ENCODE measurements around the gene TREML1. TPM values are rescaled to one million over a fixed set of nuclear protein-coding genes. Genes with fewer than 3 reads are reported as not detected.

Gene TREML1
- total and polyA plus RNA-seq, 9 of the 15 experiments (the other 6 are each of a cell fraction or from before 2014, with no cell fraction given): not detected

GRCh38 chr6:41103847-41104246, 50.3 kb downstream of the TREML1 start:
- in situ Hi-C loops (cut with MboI) (no loop called here), intact Hi-C loops (cut with micrococcal nuclease) (no loop called here)
- Histone ChIP-seq H3K4me3 (no peak overlapping the region), H3K27ac (ENCODE audit: extremely low read depth, low read depth, low read length) (no peak overlapping the region), H3K9me3 (replicated peaks; ENCODE audit: control insufficient read depth, insufficient read depth, low read depth, low read length) (no peaks in the 10 kb centered on the region), H3K36me3 (ENCODE audit: control insufficient read depth, insufficient read depth, low read length) (peaks cover 16% of the 10 kb centered on the region; the same call in 2 of the 3 replicates), H3K27me3 (ENCODE audit: control insufficient read depth in 2 of 2, insufficient read depth in 2 of 2, low read length in 2 of 2) (peaks cover 7% of the 10 kb centered on the region in 2 experiments; a peak in 3 of 5 replicates), H3K4me2 (ENCODE audit: insufficient read depth, low read length) (no peak overlapping the region), H2AFZ (ENCODE audit: low read depth, low read length) (no peak overlapping the region), H3K79me2 (ENCODE audit: control insufficient read depth, insufficient read depth, low read length) (no peaks in the 10 kb centered on the region), H3K9ac (ENCODE audit: insufficient read depth in 1 of 2, low read depth in 2 of 2, low read length in 2 of 2) (no peak overlapping the region), H4K20me1 (replicated peaks; ENCODE audit: control insufficient read depth, insufficient read depth, low read length) (no peaks in the 10 kb centered on the region), H3K4me1 (replicated peaks in 1 of 2; ENCODE audit: control insufficient read depth in 2 of 2, insufficient read depth in 2 of 2, low read length in 2 of 2) (no peaks in the 10 kb centered on the region), H3K9me1 (ENCODE audit: control insufficient read depth, insufficient read depth, low read length) (no peaks in the 10 kb centered on the region)
- no peak for ATAC-seq
- 52% methylated on average over 3 of the region's 3 CpGs for WGBS (ENCODE audit: insufficient coverage, low coverage, missing lambda C conversion rate)
- POLR2A ChIA-PET: interaction anchor here (0.8 to 1.2 kb wide), 4 partner anchors 8 to 72 kb away, joined by 3 to 5 read pairs (median 4); no protein-coding TSS in a partner anchor
- CTCF ChIA-PET (ENCODE audit: low intra/inter-chr PET ratio): no interaction called here
- no peak for FAIRE-seq
- DNase-seq (ENCODE audit: extremely low read depth in 1 of 4, low spot score in 3 of 4): no peak
- TF ChIP-seq KDM1A (IDR thresholded peaks at IDR 0.05) (no peak), SMAD3 (CRISPR knock-in tag; conservative IDR thresholded peaks at IDR 0.05) (no peak), MEF2D (tag; conservative IDR thresholded peaks at IDR 0.05; ENCODE audit: low read depth) (no peak), DIDO1 (tag; IDR thresholded peaks at IDR 0.05; ENCODE audit: low read depth) (no peak), ZNF395 (CRISPR knock-in tag; IDR thresholded peaks at IDR 0.05) (no peak), ZNF639 (CRISPR knock-in tag; conservative IDR thresholded peaks at IDR 0.05 in 1 of 2, IDR thresholded peaks at IDR 0.05 in 1 of 2) (no peak), SRSF9 (IDR thresholded peaks at IDR 0.05; ENCODE audit: borderline replicate concordance, low read depth, low read length) (no peak), TFAM (CRISPR knock-in tag; conservative IDR thresholded peaks at IDR 0.05) (no peak), KDM4B (IDR thresholded peaks at IDR 0.05; ENCODE audit: borderline replicate concordance in 2 of 2, low read depth in 1 of 2) (no peak), NR0B1 (IDR thresholded peaks at IDR 0.05; ENCODE audit: partially characterized antibody) (no peak), MTF1 (CRISPR knock-in tag; IDR thresholded peaks at IDR 0.05; ENCODE audit: borderline replicate concordance) (no peak), ZBTB34 (CRISPR knock-in tag; IDR thresholded peaks at IDR 0.05) (no peak)
- BruUV-seq (replicated peaks): no TSS peak

All from K562 (cell line).